H9 (cell line): ENCODE data around the gene BNIP5. TPM values are rescaled to one million over a fixed set of nuclear protein-coding genes. Genes with fewer than 3 reads are reported as not detected.

Experiments used
- DNase-seq: peaks from one replicate; pipeline ENCODE4 v3.0.0-alpha.2; 2017
- H2AFZ ChIP-seq: one replicate; pipeline ENCODE4 v1.6.1; 2013; ENCODE audit warnings: mild to moderate bottlenecking, low read length, control low read depth, moderate library complexity
- H2AK5ac ChIP-seq: 2 replicates; pipeline ENCODE4 v1.6.1; 2013; ENCODE audit warnings: low read length, control low read depth, mixed read lengths; ENCODE audit not compliant: insufficient read length
- H2BK120ac ChIP-seq: one replicate; pipeline ENCODE4 v1.6.1; 2013; ENCODE audit warnings: low read depth, mild to moderate bottlenecking, low read length, control low read depth, inconsistent platforms; ENCODE audit not compliant: poor library complexity, severe bottlenecking
- H2BK12ac ChIP-seq: 2 replicates; pipeline ENCODE4 v1.6.1; 2013; ENCODE audit warnings: low read length, control low read depth, mixed read lengths, low read depth; ENCODE audit not compliant: insufficient read length
- H2BK15ac ChIP-seq: 2 replicates; pipeline ENCODE4 v1.6.1; 2013; ENCODE audit warnings: low read depth, low read length, control low read depth
- H2BK20ac ChIP-seq: one replicate; pipeline ENCODE4 v1.6.1; 2013; ENCODE audit warnings: low read depth, mild to moderate bottlenecking, low read length, control low read depth, inconsistent platforms; ENCODE audit not compliant: poor library complexity, severe bottlenecking
- H2BK5ac ChIP-seq: 2 replicates; pipeline ENCODE4 v1.6.1; 2013; ENCODE audit warnings: low read length, control low read depth, mixed read lengths; ENCODE audit not compliant: insufficient read length
- H3K14ac ChIP-seq: 2 replicates; pipeline ENCODE4 v1.6.1; 2013; ENCODE audit warnings: low read length, control low read depth; ENCODE audit not compliant: insufficient read depth
- H3K18ac ChIP-seq: 2 replicates; pipeline ENCODE4 v1.6.1; 2013; ENCODE audit warnings: low read depth, mild to moderate bottlenecking, mixed read lengths, low read length, control low read depth; ENCODE audit not compliant: insufficient read length
- H3K23ac ChIP-seq: 2 replicates; pipeline ENCODE4 v1.6.1; 2013; ENCODE audit warnings: low read length, control low read depth, mixed read lengths, low read depth; ENCODE audit not compliant: insufficient read length
- H3K23me2 ChIP-seq: 2 replicates; pipeline ENCODE4 v1.6.1; 2013; ENCODE audit warnings: low read depth, mild to moderate bottlenecking, mixed read lengths, low read length, control low read depth; ENCODE audit not compliant: insufficient read length, poor library complexity, severe bottlenecking
- H3K27ac ChIP-seq: 2 replicates; pipeline ENCODE4 v1.5.1; 2013; ENCODE audit warnings: low read length, control low read depth, mixed read lengths, low read depth; ENCODE audit not compliant: insufficient read length
- H3K27me3 ChIP-seq: 2 replicates; pipeline ENCODE4 v1.6.1; 2013; ENCODE audit warnings: low read length, control low read depth, inconsistent platforms; ENCODE audit not compliant: insufficient read depth
- H3K4ac ChIP-seq: 2 replicates; pipeline ENCODE4 v1.6.1; 2013; ENCODE audit warnings: low read depth, mild to moderate bottlenecking, control low read depth, inconsistent platforms, low read length, moderate library complexity
- H3K4me1 ChIP-seq: 2 replicates; pipeline ENCODE4 v1.6.1; 2013; ENCODE audit warnings: low read length, control low read depth, inconsistent platforms; ENCODE audit not compliant: insufficient read depth
- H3K4me2 ChIP-seq: 2 replicates; pipeline ENCODE4 v1.6.1; 2013; ENCODE audit warnings: low read length, control low read depth, mixed read lengths; ENCODE audit not compliant: insufficient read length, insufficient read depth
- H3K56ac ChIP-seq: 2 replicates; pipeline ENCODE4 v1.6.1; 2013; ENCODE audit warnings: low read depth, mild to moderate bottlenecking, mixed read lengths, low read length, control low read depth; ENCODE audit not compliant: insufficient read length
- H3K79me1 ChIP-seq: 2 replicates; pipeline ENCODE4 v1.6.1; 2013; ENCODE audit warnings: low read depth, mild to moderate bottlenecking, moderate library complexity, low read length, control low read depth, inconsistent platforms; ENCODE audit not compliant: insufficient read depth, poor library complexity, severe bottlenecking
- H3K79me2 ChIP-seq: 2 replicates; pipeline ENCODE4 v1.6.1; 2013; ENCODE audit warnings: low read length, control low read depth, inconsistent platforms; ENCODE audit not compliant: insufficient read depth
- H3K9ac ChIP-seq: 2 replicates; pipeline ENCODE4 v1.6.1; 2013; ENCODE audit warnings: low read length, control low read depth, mixed read lengths; ENCODE audit not compliant: insufficient read length; ENCODE audit errors: extremely low read depth
- H3K9me3 ChIP-seq: one replicate; pipeline ENCODE4 v1.6.1; 2013; ENCODE audit warnings: low read depth, low read length, inconsistent platforms; ENCODE audit not compliant: control insufficient read depth
- H3T11ph ChIP-seq: one replicate; pipeline ENCODE4 v1.6.1; 2013; ENCODE audit warnings: mild to moderate bottlenecking, low read length, control low read depth, inconsistent platforms
- H4K20me1 ChIP-seq: one replicate; pipeline ENCODE4 v1.6.1; 2013; ENCODE audit not compliant: control insufficient read depth, insufficient read length, insufficient read depth
- H4K5ac ChIP-seq: 2 replicates; pipeline ENCODE4 v1.6.1; 2013; ENCODE audit warnings: low read depth, mild to moderate bottlenecking, mixed read lengths, low read length, control low read depth; ENCODE audit not compliant: insufficient read length
- H4K8ac ChIP-seq: replicated peaks from 2 replicates; pipeline ENCODE4 v1.6.1; 2013; ENCODE audit warnings: low read length, control low read depth, mixed read lengths, low read depth; ENCODE audit not compliant: insufficient read length
- H4K91ac ChIP-seq: 2 replicates; pipeline ENCODE4 v1.6.1; 2013; ENCODE audit warnings: low read depth, mild to moderate bottlenecking, moderate library complexity, mixed read lengths, low read length, control low read depth; ENCODE audit not compliant: insufficient read length
- H3K27ac Mint-ChIP-seq, 3 experiments: 2 replicates in 2 of 3; 3 replicates in 1 of 3; pipeline ENCODE4 v1.8.0; 2020 to 2021; ENCODE audit warnings: mixed read lengths in 3 of 3, mild to moderate bottlenecking in 1 of 3, moderate library complexity in 1 of 3
- H3K27me3 Mint-ChIP-seq: 2 replicates; pipeline ENCODE4 v1.8.0; 2021; ENCODE audit warnings: low read depth, mild to moderate bottlenecking, moderate library complexity, mixed read lengths
- H3K36me3 Mint-ChIP-seq, 3 experiments: 2 replicates in 2 of 3; 3 replicates in 1 of 3; pipeline ENCODE4 v1.8.0; 2020 to 2021; ENCODE audit warnings: low read depth in 3 of 3, mixed read lengths in 3 of 3; ENCODE audit not compliant: insufficient read depth in 1 of 3
- H3K4me1 Mint-ChIP-seq, 2 experiments: 2 replicates each; pipeline ENCODE4 v1.8.0; 2020; ENCODE audit warnings: mixed read lengths in 2 of 2
- H3K4me3 Mint-ChIP-seq, 2 experiments: 2 replicates in 1 of 2; 3 replicates in 1 of 2; pipeline ENCODE4 v1.8.0; 2020 to 2021; ENCODE audit warnings: mild to moderate bottlenecking in 2 of 2, mixed read lengths in 2 of 2, moderate library complexity in 1 of 2
- H3K9me3 Mint-ChIP-seq, 2 experiments: 2 replicates in 1 of 2; 3 replicates in 1 of 2; pipeline ENCODE4 v1.8.0; 2020; ENCODE audit warnings: mild to moderate bottlenecking in 2 of 2, mixed read lengths in 2 of 2, moderate library complexity in 1 of 2
- CTCF ChIP-seq: fragments of 200-600 bp; sonication (generic); conservative IDR thresholded peaks from 3 replicates; pipeline ENCODE4 v1.8.0; 2021; ENCODE audit warnings: antibody characterized with exemption, mild to moderate bottlenecking
- WGBS: extraction: QIAGEN DNeasy Blood & Tissue Kit; methylation state at CpG from one replicate; pipeline ENCODE4 v1.1.7; 2013; ENCODE audit warnings: missing lambda C conversion rate, low lambda C conversion rate, mixed read lengths; ENCODE audit not compliant: insufficient read length; ENCODE audit errors: extremely low coverage; 5-methylcytosine and 5-hydroxymethylcytosine counted together
- total RNA-seq: library from RNA; stranded (reverse); gene quantifications from 2 replicates; pipeline ENCODE4 v1.2.1, GENCODE V29; 2021

Gene BNIP5
- total RNA-seq, 1 experiment from 2014 or later = not detected

DNA sequence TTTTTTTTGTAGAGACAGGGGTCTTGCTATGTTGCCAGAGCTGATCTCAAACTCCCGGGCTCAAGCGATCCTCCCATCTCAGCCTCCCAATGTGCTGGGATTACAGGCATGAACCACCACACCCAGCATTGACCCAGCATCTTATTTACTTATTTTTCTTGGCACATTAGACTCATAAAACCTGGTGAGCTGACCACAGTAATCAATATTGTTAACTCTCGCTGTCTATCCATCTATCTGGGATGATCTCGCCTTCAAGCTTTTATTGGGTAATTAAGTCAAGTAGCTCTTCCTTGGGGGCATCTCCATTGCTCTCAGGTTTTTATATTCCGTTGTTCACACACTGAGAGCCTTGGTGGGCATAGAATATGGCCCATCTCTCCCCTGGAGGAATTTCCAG is 49.8 kb downstream of the BNIP5 start:
- Histone ChIP-seq H2BK20ac (no peak overlapping the region), H2AFZ (no peak overlapping the region), H3K23ac (no peak overlapping the region), H2BK15ac (no peak overlapping the region), H2BK12ac (no peak overlapping the region), H3K4me1 (no peaks in the 10 kb centered on the region), H3K18ac (no peak overlapping the region), H3K23me2 (no peaks in the 10 kb centered on the region), H4K91ac (no peak overlapping the region), H3K79me1 (no peaks in the 10 kb centered on the region), H3T11ph (no peak overlapping the region), H3K27me3 (no peaks in the 10 kb centered on the region), H4K8ac (no peak overlapping the region), H3K14ac (no peak overlapping the region), H3K4ac (no peak overlapping the region), H3K27ac (no peak overlapping the region), H3K9me3 (no peaks in the 10 kb centered on the region), H4K5ac (no peak overlapping the region), H3K9ac (no peak overlapping the region), H2BK5ac (no peak overlapping the region), H3K79me2 (no peaks in the 10 kb centered on the region), H3K4me2 (no peak overlapping the region), H3K56ac (no peak overlapping the region), H2BK120ac (no peak overlapping the region), H2AK5ac (no peak overlapping the region), H4K20me1 (no peaks in the 10 kb centered on the region)
- H3K9me3 Mint-ChIP-seq = no peaks in the 10 kb centered on the region
- no peak overlapping the region for H3K27ac Mint-ChIP-seq
- no peak overlapping the region for H3K4me3 Mint-ChIP-seq
- H3K36me3 Mint-ChIP-seq = no peaks in the 10 kb centered on the region
- no peak for TF ChIP-seq CTCF
- WGBS = no CpG with 5 or more reads among the region's 5 CpGs
- H3K4me1 Mint-ChIP-seq = peaks cover 10 to 16% of the 10 kb centered on the region in 2 experiments
- no peak for DNase-seq
- H3K27me3 Mint-ChIP-seq = peaks cover 36% of the 10 kb centered on the region
